ENCODE measurements around the gene GTSF1L. TPM values are rescaled to one million over a fixed set of nuclear protein-coding genes. Genes with fewer than 3 reads are reported as not detected.

Gene GTSF1L
- total RNA-seq, 1 experiment from 2014 or later: not detected

GRCh38 chr20:43721097-43721428, 5.7 kb downstream of the GTSF1L start:
- no peak overlapping the region for H3K4me3 ChIP-seq (ENCODE audit: low read depth, low read length, poor library complexity, severe bottlenecking)
- ChIA-PET POLR2A (ENCODE audit: low non-redundant PET) (no interaction called here), CTCF (no interaction called here)
- H3K9me3 ChIP-seq (ENCODE audit: low read depth, low read length, poor library complexity, severe bottlenecking): no peaks in the 10 kb centered on the region
- H3K27ac ChIP-seq (ENCODE audit: low read depth, low read length, poor library complexity, severe bottlenecking): no peak overlapping the region
- peaks cover 3% of the 10 kb centered on the region for H3K36me3 ChIP-seq (ENCODE audit: insufficient read depth, low read length, poor library complexity, severe bottlenecking)
- H3K4me1 ChIP-seq (ENCODE audit: insufficient read depth, low read length, poor library complexity, severe bottlenecking): no peaks in the 10 kb centered on the region
- intact Hi-C loops (cut with micrococcal nuclease; ENCODE audit: unreplicated experiment): no loop called here
- BruUV-seq (replicated peaks): no TSS peak
- H3K27me3 ChIP-seq (replicated peaks; ENCODE audit: insufficient read depth, low read depth, low read length, poor library complexity): no peaks in the 10 kb centered on the region
- TF ChIP-seq, protein P1, sequence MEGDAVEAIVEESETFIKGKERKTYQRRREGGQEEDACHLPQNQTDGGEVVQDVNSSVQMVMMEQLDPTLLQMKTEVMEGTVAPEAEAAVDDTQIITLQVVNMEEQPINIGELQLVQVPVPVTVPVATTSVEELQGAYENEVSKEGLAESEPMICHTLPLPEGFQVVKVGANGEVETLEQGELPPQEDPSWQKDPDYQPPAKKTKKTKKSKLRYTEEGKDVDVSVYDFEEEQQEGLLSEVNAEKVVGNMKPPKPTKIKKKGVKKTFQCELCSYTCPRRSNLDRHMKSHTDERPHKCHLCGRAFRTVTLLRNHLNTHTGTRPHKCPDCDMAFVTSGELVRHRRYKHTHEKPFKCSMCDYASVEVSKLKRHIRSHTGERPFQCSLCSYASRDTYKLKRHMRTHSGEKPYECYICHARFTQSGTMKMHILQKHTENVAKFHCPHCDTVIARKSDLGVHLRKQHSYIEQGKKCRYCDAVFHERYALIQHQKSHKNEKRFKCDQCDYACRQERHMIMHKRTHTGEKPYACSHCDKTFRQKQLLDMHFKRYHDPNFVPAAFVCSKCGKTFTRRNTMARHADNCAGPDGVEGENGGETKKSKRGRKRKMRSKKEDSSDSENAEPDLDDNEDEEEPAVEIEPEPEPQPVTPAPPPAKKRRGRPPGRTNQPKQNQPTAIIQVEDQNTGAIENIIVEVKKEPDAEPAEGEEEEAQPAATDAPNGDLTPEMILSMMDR (conservative IDR thresholded peaks at IDR 0.05; ENCODE audit: low read depth, low read length): no peak
- TF ChIP-seq EZH2 (IDR thresholded peaks at IDR 0.05; ENCODE audit: borderline replicate concordance, low read depth, low read length, poor library complexity, severe bottlenecking): no peak
- DNase-seq (ENCODE audit: low spot score): no peak

- no peaks in the 10 kb centered on the region for H3K9me3 ChIP-seq (ENCODE audit: low read depth, low read length, poor library complexity, severe bottlenecking)
- TF ChIP-seq EZH2 (IDR thresholded peaks at IDR 0.05; ENCODE audit: borderline replicate concordance, low read depth, low read length, poor library complexity, severe bottlenecking): no peak
- TF ChIP-seq, protein P1 (conservative IDR thresholded peaks at IDR 0.05; ENCODE audit: low read depth, low read length): no peak
- H3K27ac ChIP-seq (ENCODE audit: low read depth, low read length, poor library complexity, severe bottlenecking): no peak overlapping the region
- ChIA-PET POLR2A (ENCODE audit: low non-redundant PET) (no interaction called here), CTCF (no interaction called here)
- H3K4me1 ChIP-seq (ENCODE audit: insufficient read depth, low read length, poor library complexity, severe bottlenecking): no peaks in the 10 kb centered on the region
- peaks cover 10% of the 10 kb centered on the region for H3K36me3 ChIP-seq (ENCODE audit: insufficient read depth, low read length, poor library complexity, severe bottlenecking)
- intact Hi-C loops (cut with micrococcal nuclease; ENCODE audit: unreplicated experiment): no loop called here
- no peak overlapping the region for H3K4me3 ChIP-seq (ENCODE audit: low read depth, low read length, poor library complexity, severe bottlenecking)
- DNase-seq (ENCODE audit: low spot score): no peak
- no TSS peak for BruUV-seq (replicated peaks)
- no peaks in the 10 kb centered on the region for H3K27me3 ChIP-seq (replicated peaks; ENCODE audit: insufficient read depth, low read depth, low read length, poor library complexity)
These were observed 6.8 kb downstream of the GTSF1L start for GRCh38 chr20:43720007-43720406.

DNA sequence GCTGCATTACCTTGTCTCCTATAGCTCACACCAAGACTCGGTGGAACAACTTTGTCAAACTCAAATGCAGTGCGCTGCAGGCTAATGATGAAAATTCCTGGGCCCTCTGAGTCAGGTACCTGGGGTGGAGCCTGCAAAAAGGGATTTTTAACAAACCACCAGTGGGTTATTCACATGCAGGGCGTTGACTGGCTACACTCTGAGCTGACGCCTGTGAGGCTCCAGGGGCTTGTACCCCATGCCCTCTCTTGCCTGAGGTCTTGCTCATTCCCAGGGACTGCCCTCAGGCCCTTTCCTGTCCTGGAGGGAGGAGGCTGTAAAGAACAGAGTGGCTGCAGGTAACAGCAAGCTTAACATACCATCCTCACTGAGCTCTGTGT, 9.2 kb downstream of the GTSF1L start:
- Histone ChIP-seq H3K27me3 (replicated peaks; ENCODE audit: insufficient read depth, low read depth, low read length, poor library complexity) (no peaks in the 10 kb centered on the region), H3K36me3 (ENCODE audit: insufficient read depth, low read length, poor library complexity, severe bottlenecking) (peaks cover 22% of the 10 kb centered on the region), H3K9me3 (ENCODE audit: low read depth, low read length, poor library complexity, severe bottlenecking) (no peaks in the 10 kb centered on the region), H3K4me1 (ENCODE audit: insufficient read depth, low read length, poor library complexity, severe bottlenecking) (no peaks in the 10 kb centered on the region), H3K27ac (ENCODE audit: low read depth, low read length, poor library complexity, severe bottlenecking) (no peak overlapping the region), H3K4me3 (ENCODE audit: low read depth, low read length, poor library complexity, severe bottlenecking) (no peak overlapping the region)
- no peak for DNase-seq (ENCODE audit: low spot score)
- no TSS peak for BruUV-seq (replicated peaks)
- intact Hi-C loops (cut with micrococcal nuclease; ENCODE audit: unreplicated experiment): no loop called here
- CTCF ChIA-PET: no interaction called here
- POLR2A ChIA-PET (ENCODE audit: low non-redundant PET): no interaction called here
- TF ChIP-seq, protein P1 (conservative IDR thresholded peaks at IDR 0.05; ENCODE audit: low read depth, low read length): no peak
- TF ChIP-seq EZH2 (IDR thresholded peaks at IDR 0.05; ENCODE audit: borderline replicate concordance, low read depth, low read length, poor library complexity, severe bottlenecking): no peak
